Stimulated activated CD8-positive, alpha-beta memory T cell treated with anti-CD3 and anti-CD28 coated beads, Interleukin-12 subunit alpha, Interleukin-12 subunit beta, amount 100 ng/mL, for 24 hours (primary cell): ENCODE results near the gene CRYGD.
"Not testable (repeated sequence)": the region's sequence is repeated elsewhere in the genome, so short reads cannot be mapped to it uniquely, and the experiment has no call there.

Experiments
- DNase-seq: peaks from one replicate; pipeline ENCODE4 v3.0.0-alpha.2; 2020; ENCODE audit errors: extremely low read depth

CRYGD gene

DNA sequence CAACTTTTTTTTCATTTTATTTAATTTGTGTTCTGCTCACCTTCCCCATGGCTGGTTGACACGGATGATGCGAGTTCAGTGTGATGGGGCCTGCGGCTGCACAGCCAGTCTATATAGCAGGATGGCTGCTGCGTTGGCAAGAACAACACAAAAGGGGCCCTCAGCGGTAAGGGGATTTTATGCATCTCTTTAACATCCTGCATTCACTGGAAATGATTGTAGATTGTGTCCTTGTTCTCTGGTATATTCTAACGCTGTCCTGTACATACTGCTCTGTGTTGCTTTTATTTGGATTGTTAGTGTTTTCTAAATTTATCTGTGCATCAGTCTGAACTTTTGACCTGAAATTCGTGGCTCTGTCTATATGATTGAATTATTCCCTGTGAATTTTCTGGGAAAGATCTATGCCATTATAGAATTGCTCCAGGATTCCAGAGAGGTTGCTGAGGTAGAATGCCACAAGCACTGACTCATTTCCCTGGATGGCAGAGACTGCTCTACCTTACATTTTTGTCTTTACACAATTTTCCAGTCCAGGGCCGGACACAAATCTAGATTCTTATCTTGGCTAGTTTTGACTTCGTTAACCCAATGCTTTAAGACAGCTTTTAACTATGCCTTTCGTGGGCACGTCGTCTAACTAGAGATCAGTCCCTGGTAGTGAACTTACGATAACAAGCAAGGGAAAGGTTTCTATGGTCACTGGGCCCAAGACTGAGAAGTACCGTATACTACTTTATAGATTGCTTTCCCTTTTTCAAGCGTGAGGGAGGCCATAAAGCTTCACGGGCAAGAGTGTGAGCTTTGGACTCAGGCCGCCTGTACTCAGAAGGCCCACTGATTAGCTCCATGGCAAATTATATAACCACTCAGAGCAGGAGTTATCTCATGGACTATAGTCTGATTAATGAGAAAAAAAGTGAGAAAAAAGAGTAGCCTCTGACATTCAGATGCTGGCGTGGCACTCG is 5.7 kb upstream of the CRYGD start, which contains the start of gene CRYGC:
Gene CRYGC (minus strand): TSS at position 85 of the 968 bp plus-strand sequence. CDS start 36 bp downstream, at position 49.
- DNase-seq, result no peak

DNA sequence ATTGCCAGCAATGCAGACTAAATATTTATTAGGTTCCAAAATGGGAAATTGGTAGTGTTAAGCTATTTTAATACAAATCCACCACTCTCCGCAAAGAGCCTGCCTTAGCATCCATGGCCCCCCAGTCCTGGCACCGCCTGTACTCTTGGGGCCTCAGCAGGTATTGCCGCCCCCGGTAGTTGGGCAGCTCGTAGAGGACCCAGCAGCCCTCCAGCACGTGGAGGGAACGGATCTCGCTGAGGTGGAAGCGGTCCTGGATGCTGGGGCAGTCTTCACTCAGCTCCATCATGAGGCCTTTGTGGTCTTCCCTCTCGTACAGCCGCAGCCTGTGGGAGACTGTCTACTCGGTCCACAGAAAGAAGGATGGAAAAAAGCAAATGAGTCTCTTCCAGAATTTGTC is 3.8 kb upstream of the CRYGD start:
- no peak for DNase-seq

DNA sequence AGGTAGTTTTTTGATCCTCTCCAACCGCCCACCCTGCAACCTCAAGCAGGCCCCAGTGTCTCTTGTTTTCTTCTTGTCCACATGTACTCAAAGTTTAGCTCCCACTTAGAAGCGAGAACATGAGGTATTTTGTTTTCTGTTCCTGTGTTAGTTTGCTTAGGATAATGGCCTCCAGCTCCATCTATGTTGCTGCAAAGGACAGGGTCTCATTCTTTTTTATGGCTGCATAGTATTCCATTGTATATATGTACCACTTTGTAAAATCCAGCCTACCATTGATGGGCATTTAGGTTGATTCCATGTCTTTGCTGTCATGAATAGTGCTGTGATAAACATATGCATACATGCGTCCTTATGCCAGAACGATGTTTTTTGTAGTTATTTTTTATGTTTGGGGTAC is 2.8 kb upstream of the CRYGD start:
- DNase-seq, result no peak

DNA sequence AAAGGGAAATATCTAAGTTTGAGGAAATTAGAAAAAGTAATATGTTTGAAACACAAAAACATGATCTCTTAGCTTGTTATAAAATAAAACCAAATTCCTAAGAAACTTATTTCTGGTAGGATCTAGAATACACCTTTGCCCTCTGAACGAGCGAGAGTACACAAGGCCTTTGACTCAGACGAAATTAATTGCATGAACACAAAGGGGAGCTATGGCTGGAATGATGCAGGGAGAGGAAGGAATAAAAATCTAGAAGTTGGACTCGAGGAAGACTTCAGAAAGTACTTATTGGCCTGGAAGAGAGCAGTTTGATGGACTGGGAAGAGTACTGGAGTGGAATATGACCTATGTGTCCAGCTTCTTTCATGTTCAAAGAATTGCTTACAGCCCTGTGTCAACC is 927 bp upstream of the CRYGD start:
- DNase-seq, result no peak

DNA sequence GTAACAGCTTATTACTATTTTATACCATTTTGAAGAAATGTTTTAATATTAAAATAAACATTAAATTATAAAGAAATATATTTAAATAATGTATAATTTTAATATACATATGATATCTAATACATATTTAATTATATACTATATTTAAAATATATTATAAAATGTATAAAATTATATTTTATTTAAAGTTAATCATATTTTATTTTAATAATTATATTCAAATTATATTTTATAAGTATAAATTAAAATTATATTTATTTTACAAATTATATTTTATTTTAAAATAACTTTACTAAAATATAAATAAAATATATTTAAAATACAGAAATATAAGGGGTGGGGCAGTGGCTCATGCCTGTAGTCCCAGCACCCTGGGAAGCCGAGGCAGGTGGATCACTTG is 2.1 kb downstream of the CRYGD start:
- DNase-seq, result no peak

DNA sequence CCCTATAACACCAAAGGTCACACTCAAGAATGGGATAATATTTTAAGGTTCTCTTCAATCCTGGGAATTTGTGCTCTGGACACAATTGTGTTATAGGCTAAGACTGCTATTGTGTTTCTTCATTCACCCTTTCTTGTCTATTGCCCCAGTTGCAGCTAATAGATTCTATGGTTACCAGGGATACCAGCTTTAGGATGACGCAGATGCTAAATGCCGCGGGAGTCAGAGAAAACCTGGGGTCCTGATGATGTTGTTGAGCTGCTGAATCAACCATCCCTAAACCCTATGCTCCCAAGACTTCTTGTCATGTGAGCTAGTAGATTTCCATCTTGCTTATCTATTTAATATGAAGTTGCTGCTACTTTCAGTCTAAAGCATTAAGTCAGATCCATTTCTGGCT is 5.4 kb downstream of the CRYGD start:
- DNase-seq, result no peak

DNA sequence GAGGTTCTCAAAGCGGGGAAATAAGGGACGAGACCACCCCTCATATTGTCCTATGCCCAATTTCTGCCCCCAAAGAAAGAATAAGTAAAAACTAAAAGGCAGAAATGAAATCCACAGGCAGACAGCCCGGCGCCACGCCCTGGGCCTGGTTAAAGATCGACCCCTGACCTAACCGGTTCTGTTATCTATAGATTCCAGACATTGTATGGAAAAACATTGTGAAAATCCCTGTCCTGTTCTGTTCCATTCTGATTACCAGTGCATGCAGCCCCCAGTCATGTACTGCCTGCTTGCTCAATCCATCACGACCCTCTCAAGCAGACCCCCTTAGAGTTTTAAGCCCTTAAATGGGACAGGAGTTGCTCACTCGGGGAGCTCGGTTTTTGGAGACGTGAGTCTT is 6.9 kb downstream of the CRYGD start:
- not testable (repeated sequence) for DNase-seq

DNA sequence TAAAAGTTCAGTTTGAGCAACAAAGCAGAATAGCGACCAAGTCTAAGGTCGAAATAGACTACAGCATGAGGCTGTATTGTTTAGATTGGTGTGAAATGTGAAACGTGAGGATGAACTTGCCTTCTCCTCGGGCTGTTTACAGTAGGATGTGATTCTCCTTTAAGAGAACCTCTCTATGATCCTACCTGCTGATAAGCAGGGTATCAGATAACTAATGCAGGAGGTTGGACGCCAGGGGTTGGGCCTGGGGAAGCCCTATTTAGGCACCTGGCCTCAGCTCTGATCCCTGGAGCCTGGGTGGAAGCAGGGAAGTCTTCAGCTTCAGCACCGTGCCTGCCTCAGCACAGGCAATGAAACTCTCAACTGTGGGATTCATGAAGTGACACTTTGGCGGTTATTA is 11.4 kb downstream of the CRYGD start:
- no peak for DNase-seq

DNA sequence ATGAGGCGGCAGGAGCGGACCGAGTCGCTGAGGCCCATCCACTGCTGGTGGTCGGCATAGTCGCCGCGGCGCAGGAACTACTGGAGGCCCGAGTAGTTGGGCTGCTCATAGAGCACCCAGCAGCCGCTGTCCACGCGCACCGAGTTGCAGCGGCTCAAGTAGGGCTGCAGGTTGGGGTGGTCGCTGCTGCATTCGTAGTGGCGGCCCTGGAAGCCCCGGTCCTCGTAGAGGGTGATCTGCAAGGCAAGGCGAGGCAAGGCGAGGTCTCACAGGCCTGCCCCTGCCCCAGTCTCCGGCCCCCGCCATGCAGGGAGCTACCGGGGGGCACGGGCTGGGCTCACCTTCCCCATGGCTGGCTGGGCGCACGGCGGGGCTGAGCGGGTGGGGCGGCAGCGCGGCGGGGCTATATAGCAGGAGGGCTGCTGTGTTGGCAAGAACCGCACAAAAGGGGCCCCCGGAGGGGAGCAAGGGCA is 12.0 kb downstream of the CRYGD start:
- not testable (repeated sequence) for DNase-seq

DNA sequence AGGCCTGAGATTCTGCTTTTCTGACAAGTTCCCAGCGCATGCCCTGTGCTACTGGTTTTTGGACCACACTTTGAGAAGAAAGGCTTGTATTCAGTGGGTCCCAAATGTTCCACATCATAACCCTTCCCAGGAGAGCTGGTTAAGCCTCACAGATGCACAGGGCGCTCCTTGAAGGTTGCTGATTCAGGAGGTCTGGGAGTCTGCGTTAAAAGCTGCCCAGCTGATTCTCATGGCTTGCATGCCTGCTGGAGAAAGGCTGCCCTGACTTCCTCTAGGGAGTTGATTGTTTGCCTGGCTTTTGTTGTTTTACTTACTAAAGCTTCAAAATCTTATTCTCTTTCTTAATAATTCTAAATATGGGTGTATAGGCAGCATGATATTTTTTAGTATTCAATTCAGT is 20.7 kb downstream of the CRYGD start:
- no peak for DNase-seq

DNA sequence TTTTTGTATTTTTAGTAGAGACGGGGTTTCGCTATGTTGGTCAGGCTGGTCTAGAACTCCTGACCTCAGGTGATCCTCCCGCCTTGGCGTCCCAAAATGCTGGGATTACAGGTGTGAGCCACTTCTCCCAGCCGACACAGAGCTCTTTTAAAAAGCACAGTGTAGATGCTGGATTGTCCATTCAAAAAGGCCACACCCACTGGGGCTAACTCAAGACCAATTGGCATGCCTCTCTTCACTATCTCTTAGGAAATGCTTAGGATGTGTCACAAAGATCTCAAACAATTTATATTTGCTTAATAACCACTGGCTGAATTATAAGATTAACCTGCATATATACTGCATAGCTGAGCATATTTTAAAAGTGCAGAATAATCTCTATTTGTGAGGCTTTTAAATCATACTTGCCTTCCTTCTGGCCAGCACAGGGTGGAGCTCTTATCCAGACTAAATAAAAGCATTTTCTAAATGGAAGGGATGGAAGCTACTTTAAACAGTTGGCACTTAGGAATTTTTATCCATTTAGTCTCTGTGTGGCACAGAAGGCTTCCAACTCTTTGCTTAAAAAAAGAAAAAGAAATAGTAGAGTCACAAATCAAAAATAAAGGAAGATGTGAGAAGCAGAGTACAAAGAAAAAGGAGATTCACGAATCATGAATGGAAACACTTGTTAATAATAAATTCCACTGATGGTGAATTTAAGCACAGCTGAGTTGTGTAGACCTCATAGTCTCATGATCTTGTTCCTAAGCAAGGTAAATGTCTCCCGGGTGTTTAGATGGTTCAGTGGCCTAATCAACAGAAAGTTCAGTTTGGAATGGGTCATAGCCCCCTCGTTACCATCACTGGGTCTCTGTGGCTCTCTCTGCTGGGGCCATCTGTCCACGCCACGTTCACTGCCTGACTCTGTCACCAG is 22.4 kb downstream of the CRYGD start:
- no peak for DNase-seq

DNA sequence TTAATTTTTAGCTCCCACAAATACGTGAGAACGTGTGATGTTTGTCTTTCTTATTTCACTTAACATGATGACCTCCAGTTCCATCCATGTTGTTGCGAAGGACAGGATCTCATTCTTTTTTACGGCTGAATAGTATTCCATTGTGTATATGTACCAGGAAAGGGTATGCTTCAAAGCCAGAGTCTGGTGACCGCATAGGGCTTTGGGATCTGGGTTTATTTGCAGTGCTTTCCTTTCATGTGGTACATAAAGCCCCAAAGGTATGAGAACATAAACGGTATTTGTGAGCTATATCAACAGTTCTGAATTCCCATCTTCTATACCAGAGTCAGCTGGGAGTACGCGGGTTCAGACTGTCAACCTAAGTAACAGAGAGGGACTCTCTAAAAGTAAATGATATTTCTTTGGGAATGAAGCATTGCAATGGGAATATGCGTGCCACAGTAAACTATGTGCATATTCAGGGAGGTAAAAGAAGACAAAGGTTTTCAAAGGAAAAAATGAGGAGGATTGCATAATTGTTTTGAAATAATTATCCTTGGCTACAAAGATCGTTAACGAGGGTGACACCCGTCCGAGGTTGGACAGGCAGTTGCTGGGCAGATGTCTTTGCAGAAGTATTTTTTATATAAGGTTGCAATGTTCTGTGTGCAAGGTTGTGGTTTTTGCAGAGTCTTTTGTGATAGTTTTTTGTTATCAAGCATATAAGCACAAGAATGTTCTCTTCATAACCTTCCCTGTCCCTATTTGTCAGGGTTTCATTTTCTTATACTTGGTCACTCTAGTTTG is 24.4 kb downstream of the CRYGD start:
- DNase-seq, result no peak

DNA sequence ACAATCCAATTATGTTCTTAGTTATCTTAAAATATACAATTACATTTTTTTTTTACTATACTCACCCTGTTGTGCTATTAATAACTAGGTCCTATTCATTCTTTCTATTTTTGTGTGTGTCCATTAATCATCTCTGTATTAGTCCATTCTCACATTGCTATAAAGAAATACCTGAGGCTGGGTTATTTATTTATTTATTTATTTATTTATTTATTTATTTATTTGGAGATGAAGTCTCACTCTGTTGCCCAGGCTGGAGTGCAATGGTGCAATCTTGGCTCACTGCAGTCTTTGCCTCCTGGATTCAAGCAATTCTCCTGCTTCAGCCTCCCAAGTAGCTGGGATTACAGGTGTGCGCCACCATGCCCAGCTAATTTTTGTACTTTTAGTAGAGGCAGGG is 25.6 kb downstream of the CRYGD start:
- not testable (repeated sequence) for DNase-seq

DNA sequence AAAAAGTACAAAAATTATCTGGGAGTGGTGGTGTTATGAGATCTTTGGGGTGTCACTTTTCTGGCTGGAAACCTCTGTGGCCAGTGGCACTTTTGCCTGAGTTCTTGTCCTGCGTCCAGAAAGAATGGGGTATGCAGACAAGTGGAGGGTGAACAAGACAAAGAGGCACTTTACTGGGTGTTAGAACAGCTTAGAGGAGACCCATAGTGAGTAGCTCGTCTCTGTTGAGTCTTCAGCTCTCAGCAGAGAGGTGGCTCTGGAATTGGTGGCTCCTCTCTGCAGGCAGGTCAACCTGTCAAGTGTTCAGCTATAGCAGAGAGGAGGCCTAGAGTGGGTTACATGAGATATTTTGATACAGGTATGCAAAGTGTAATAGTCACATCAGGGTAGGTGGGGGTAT is 26.1 kb downstream of the CRYGD start:
- DNase-seq, result no peak

DNA sequence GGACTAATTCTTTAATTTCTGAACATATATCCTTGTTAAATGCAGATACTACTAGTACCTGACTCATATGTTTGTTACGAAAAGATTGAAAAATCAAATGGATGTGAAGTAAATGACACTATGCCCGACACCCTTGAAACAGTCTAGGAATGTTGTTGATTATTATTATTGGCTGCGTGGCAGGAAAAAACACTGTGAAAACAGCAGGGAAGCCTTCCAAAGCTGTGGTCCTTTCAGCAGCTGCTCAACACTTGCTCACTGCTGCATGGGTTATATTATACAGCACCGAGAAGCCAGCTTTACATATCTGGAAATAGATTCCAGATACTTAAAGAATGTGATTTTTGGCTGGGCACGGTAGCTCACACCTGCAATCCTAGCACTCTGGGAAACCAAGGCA is 26.5 kb downstream of the CRYGD start:
- DNase-seq, result no peak

DNA sequence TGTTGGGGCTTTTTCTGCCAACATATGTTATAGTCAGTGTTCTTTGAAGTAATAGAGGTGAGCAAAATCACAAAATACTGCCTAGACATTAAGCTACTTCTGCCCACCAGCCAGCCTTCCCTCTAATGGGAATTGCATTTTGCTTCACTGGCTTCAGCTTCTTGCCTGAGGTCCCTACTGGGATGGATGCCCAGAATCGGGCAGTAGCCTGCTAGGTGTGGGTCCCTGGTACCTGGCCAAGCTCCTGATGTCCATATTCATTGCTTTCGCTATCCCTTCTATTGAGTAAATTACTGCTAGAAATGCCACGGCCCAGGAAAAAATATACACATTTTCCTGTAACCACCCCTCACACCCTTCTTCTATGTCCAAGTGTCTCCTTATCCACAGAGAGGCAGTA is 27.0 kb downstream of the CRYGD start:
- DNase-seq, result no peak

DNA sequence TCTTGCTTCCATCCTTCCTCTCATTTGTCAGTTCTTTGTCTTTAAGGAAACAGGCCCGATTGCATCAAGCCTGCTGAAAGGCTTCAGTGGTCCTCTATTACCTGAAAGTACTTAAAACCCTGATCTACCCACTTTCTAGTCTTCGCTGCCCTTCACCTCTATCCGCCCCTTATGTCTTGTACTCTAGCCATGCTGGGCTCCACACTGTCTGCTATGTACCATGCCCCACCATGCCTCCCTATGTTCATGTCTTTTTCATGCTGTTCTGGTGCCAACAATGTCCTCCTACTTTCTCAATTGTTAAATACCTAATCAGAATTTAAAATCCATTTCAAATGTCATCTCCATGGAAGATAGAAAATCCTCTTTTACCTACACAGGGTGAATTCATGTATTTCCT is 28.2 kb downstream of the CRYGD start:
- DNase-seq, result no peak

DNA sequence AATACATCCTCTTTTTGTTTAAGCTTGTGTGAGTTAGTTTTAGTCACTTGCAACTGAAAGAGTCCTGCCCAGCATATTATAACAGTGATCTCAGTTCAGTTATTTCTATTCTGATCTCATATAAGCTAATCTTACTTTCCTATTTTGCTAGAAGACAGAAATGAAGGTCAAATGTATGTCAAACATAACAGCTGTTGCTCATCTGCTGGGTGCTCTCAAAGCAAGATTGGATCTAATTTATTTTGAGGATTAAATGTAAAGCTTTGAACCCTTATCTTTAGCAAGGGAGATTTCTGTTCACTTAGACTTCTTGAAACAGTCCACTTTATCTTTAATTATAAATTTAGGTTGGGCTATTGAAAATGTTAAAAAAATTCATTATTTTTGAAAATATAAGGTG is 31.2 kb downstream of the CRYGD start:
- no peak for DNase-seq

DNA sequence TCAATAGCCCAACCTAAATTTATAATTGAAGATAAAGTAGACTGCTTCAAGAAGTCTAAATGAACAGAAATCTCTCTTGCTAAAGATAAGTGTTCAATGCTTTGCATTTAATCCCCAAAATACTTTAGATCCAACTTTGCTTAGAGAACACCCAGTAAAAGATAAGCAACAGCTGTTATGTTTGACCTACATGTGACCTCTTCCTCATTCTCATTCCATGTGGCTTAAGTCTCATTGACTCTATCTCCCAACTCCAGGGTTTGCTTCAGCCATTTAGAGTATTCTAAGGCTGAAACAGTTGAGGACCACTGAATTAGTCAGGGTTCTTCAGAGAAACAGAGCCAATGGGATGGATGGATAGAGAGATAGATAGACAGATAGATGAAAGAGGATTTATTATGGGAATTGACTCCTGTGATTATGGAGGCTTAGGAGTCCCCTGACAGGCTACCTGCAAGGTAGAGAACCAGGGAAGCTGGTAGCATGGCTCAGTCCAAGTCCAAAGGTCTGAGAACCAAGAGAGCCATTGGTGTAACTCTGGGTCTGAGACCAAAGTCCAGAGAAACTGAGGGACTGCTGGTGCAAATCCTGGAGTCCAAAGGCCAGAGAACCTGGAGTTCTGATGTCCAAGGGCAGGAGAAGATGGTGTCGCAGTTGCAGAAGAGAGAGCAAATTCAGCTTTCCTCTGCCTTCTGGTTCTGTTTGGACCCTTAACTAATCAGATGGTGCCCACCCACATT is 32.1 kb downstream of the CRYGD start:
- DNase-seq, result no peak

DNA sequence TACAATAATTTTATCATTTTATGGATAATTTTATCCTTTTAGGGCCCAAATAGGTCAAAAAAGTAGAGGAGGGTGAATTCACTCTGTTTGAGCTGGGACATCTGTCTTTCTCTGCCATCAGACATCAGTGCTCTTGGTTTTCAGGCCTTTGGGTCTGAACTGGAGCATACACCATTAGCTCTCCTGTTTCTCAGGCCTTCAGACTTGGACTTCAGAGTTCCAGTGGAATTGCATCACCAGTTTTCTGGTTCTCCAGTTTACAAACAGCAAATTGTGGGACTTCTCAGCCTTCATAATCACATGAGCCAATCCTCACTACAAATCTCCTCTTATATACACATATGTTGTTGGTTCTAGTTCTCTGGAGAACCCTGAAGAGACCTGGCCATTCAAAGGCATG is 33.9 kb downstream of the CRYGD start:
- DNase-seq, result no peak

DNA sequence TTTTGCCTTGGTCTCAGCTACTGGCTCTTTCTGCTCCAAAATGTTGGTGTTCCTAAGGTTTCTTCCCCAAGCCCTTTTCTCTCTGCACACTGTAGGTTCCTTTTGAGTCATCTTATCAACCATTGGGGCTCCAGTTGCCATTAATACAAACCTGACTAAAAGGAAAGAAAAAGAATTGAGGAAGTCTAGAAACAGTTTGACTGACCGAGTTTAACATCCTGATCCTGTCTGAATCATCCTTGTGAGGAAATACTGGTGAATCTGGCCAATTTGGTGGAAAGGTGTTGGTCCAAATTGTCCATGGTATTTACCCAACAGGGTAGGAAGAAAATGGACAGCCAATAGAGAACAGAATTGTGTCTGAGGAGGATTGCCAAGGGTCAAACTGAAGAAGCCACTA is 38.3 kb downstream of the CRYGD start:
- no peak for DNase-seq
